ENCODE data around the gene LRP8. TPM values are rescaled to one million over a fixed set of nuclear protein-coding genes. Genes with fewer than 3 reads are reported as not detected.
"Not testable (repeated sequence)": the region's sequence is repeated elsewhere in the genome, so short reads cannot be mapped to it uniquely, and the experiment has no call there.

Gene LRP8
- polyA plus RNA-seq, 6 donors from 2014 or later, result 0.21 to 1.5 (median 0.57) TPM; not detected in 1

GRCh38 chr1:53219711-53220110 is 108.2 kb downstream of the LRP8 start:
- Mint-ChIP-seq H3K9me3 (no peaks in the 10 kb centered on the region), H3K27ac (peak overlapping the region; percentile 96 to 98 (median 98)), H3K27me3 (no peaks in the 10 kb centered on the region), H3K4me1 (peaks cover 19 to 27% (median 22%) of the 10 kb centered on the region in 3 donors), H3K4me3 (peak overlapping the region; percentile 88 to 97 (median 96)), H3K36me3 (no peaks in the 10 kb centered on the region)
- DNase-seq (no peak), ATAC-seq (ENCODE audit: low read depth in 2 of 2) (no peak)

- H3K4me3 Mint-ChIP-seq, result peak overlapping the region in 3 of 8 donors; percentile 65 to 97 (median 92)
- H3K4me1 Mint-ChIP-seq, result peaks cover 19 to 27% (median 22%) of the 10 kb centered on the region in 3 donors
- peak overlapping the region in 1 of 6 donors; percentile 74 for H3K27ac Mint-ChIP-seq
- ATAC-seq (ENCODE audit: low read depth in 2 of 2) (no peak), DNase-seq (no peak)
- no peaks in the 10 kb centered on the region for H3K9me3 Mint-ChIP-seq
- H3K27me3 Mint-ChIP-seq, result no peaks in the 10 kb centered on the region
- H3K36me3 Mint-ChIP-seq, result no peaks in the 10 kb centered on the region
Measured at GRCh38 chr1:53218201-53218600, 109.7 kb downstream of the LRP8 start.

- Mint-ChIP-seq H3K27me3 (no peaks in the 10 kb centered on the region), H3K27ac (no peak overlapping the region), H3K9me3 (no peaks in the 10 kb centered on the region), H3K36me3 (peaks cover 0 to 9% of the 10 kb centered on the region in 2 donors), H3K4me3 (no peak overlapping the region), H3K4me1 (peaks cover 3 to 14% (median 5%) of the 10 kb centered on the region in 3 donors)
- DNase-seq (no peak), ATAC-seq (ENCODE audit: low read depth in 2 of 2) (no peak)
Measured at GRCh38 chr1:53214376-53214940, 113.4 kb downstream of the LRP8 start.

- Mint-ChIP-seq H3K4me1 (peaks cover 0 to 4% (median 0%) of the 10 kb centered on the region in 3 donors), H3K27ac (no peak overlapping the region), H3K9me3 (peaks cover 5 to 18% (median 15%) of the 10 kb centered on the region in 7 donors), H3K4me3 (no peak overlapping the region), H3K36me3 (peaks cover 23 to 30% of the 10 kb centered on the region in 2 donors), H3K27me3 (no peaks in the 10 kb centered on the region)
- ATAC-seq (ENCODE audit: low read depth in 2 of 2) (no peak), DNase-seq (no peak)
Measured at GRCh38 chr1:53210954-53211353, 116.9 kb downstream of the LRP8 start.

GRCh38 chr1:53210352-53210751 is 117.5 kb downstream of the LRP8 start:
- Mint-ChIP-seq H3K27ac (no peak overlapping the region), H3K4me1 (peaks cover 0 to 4% (median 0%) of the 10 kb centered on the region in 3 donors), H3K36me3 (peaks cover 25 to 30% of the 10 kb centered on the region in 2 donors), H3K9me3 (peaks cover 5 to 24% (median 17%) of the 10 kb centered on the region in 7 donors), H3K27me3 (no peaks in the 10 kb centered on the region), H3K4me3 (peak overlapping the region in 1 of 8 donors; percentile 35)
- ATAC-seq (ENCODE audit: low read depth in 2 of 2) (no peak), DNase-seq (no peak)

- peaks cover 0 to 14% (median 9%) of the 10 kb centered on the region in 3 donors for H3K4me1 Mint-ChIP-seq
- H3K9me3 Mint-ChIP-seq, result peaks cover 12 to 43% (median 31%) of the 10 kb centered on the region in 7 donors
- H3K27ac Mint-ChIP-seq, result peak overlapping the region in 1 of 6 donors; percentile 25
- H3K4me3 Mint-ChIP-seq, result peak overlapping the region in 1 of 8 donors; percentile 42
- H3K36me3 Mint-ChIP-seq, result peaks cover 51 to 56% of the 10 kb centered on the region in 2 donors
- no peak for ATAC-seq (ENCODE audit: low read depth in 2 of 2)
- DNase-seq, result no peak
- no peaks in the 10 kb centered on the region for H3K27me3 Mint-ChIP-seq
Measured at GRCh38 chr1:53207726-53208125, 120.1 kb downstream of the LRP8 start.

- ATAC-seq (ENCODE audit: low read depth in 2 of 2) (no peak), DNase-seq (no peak)
- Mint-ChIP-seq H3K27me3 (no peaks in the 10 kb centered on the region), H3K27ac (peak overlapping the region in 3 of 6 donors; percentile 43 to 65 (median 59)), H3K36me3 (peaks cover 58 to 64% of the 10 kb centered on the region in 2 donors), H3K4me3 (no peak overlapping the region), H3K9me3 (peaks cover 12 to 43% (median 31%) of the 10 kb centered on the region in 7 donors), H3K4me1 (peaks cover 0 to 17% (median 13%) of the 10 kb centered on the region in 3 donors)
Measured at GRCh38 chr1:53206735-53207379, 121.0 kb downstream of the LRP8 start.

GRCh38 chr1:53206083-53206685 is 121.7 kb downstream of the LRP8 start:
- not testable (repeated sequence) for DNase-seq; H3K27ac Mint-ChIP-seq; ATAC-seq (ENCODE audit: low read depth in 2 of 2); H3K27me3 Mint-ChIP-seq; H3K4me3 Mint-ChIP-seq
- Mint-ChIP-seq H3K4me1 (peaks cover 0 to 17% (median 13%) of the 10 kb centered on the region in 3 donors), H3K36me3 (peaks cover 58 to 64% of the 10 kb centered on the region in 2 donors), H3K9me3 (peaks cover 12 to 43% (median 31%) of the 10 kb centered on the region in 7 donors)

- not testable (repeated sequence) for H3K4me3 Mint-ChIP-seq; ATAC-seq (ENCODE audit: low read depth in 2 of 2); H3K27me3 Mint-ChIP-seq; DNase-seq
- H3K27ac Mint-ChIP-seq, result peak overlapping the region in 1 of 6 donors; percentile 37
- H3K4me1 Mint-ChIP-seq, result peaks cover 0 to 17% (median 13%) of the 10 kb centered on the region in 3 donors
- H3K36me3 Mint-ChIP-seq, result peaks cover 58 to 64% of the 10 kb centered on the region in 2 donors
- peaks cover 12 to 43% (median 31%) of the 10 kb centered on the region in 7 donors for H3K9me3 Mint-ChIP-seq
Measured at GRCh38 chr1:53205496-53205895, 122.4 kb downstream of the LRP8 start.

GRCh38 chr1:53203466-53203865 is 124.4 kb downstream of the LRP8 start:
- no peaks in the 10 kb centered on the region for H3K27me3 Mint-ChIP-seq
- ATAC-seq (ENCODE audit: low read depth in 2 of 2), result no peak
- no peak overlapping the region for H3K27ac Mint-ChIP-seq
- no peak overlapping the region for H3K4me3 Mint-ChIP-seq
- H3K9me3 Mint-ChIP-seq, result peaks cover 12 to 43% (median 31%) of the 10 kb centered on the region in 7 donors
- peaks cover 50 to 55% of the 10 kb centered on the region in 2 donors for H3K36me3 Mint-ChIP-seq
- H3K4me1 Mint-ChIP-seq, result peaks cover 0 to 23% (median 17%) of the 10 kb centered on the region in 3 donors
- DNase-seq, result no peak

GRCh38 chr1:53198241-53198651 is 129.6 kb downstream of the LRP8 start:
- Mint-ChIP-seq H3K4me3 (peak overlapping the region; percentile 83 to 98 (median 96)), H3K4me1 (peaks cover 21 to 41% (median 23%) of the 10 kb centered on the region in 3 donors), H3K27ac (peak overlapping the region in 5 of 6 donors; percentile 67 to 95 (median 89)), H3K27me3 (no peaks in the 10 kb centered on the region), H3K9me3 (no peaks in the 10 kb centered on the region), H3K36me3 (peaks cover 13 to 25% of the 10 kb centered on the region in 2 donors)
- DNase-seq (no peak), ATAC-seq (ENCODE audit: low read depth in 2 of 2) (no peak)

- ATAC-seq (ENCODE audit: low read depth in 2 of 2) (no peak), DNase-seq (no peak)
- Mint-ChIP-seq H3K4me1 (peaks cover 18 to 39% (median 21%) of the 10 kb centered on the region in 3 donors), H3K9me3 (no peaks in the 10 kb centered on the region), H3K36me3 (peaks cover 6 to 18% of the 10 kb centered on the region in 2 donors), H3K4me3 (peak overlapping the region; percentile 83 to 98 (median 96)), H3K27me3 (no peaks in the 10 kb centered on the region), H3K27ac (peak overlapping the region; percentile 89 to 99 (median 97))
Measured at GRCh38 chr1:53197291-53198200, 130.3 kb downstream of the LRP8 start.
